ENCODE data around the gene TSPAN18.

GRCh38 chr11:44978961-44979331 is 252.2 kb downstream of the TSPAN18 start:
- no peak for TF ChIP-seq CTCF (conservative IDR thresholded peaks at IDR 0.05; ENCODE audit: low read length)
- TF ChIP-seq EZH2phosphoT487 (IDR thresholded peaks at IDR 0.05; ENCODE audit: borderline replicate concordance) = no peak
